Ovary (tissue), 3 donors: ENCODE data around the gene SERINC5.

Source experiments
- POLR2A ChIP-seq: fragments of 450-650 bp; IDR thresholded peaks from one replicate; pipeline ENCODE4 v1.6.1; 2017; ENCODE audit warnings: antibody characterized with exemption, mild to moderate bottlenecking, moderate library complexity
- TF ChIP-seq, protein P1 (sequence below), 3 donors: fragments of 450-650 bp in 2 of 3; fragments of 200-600 bp in 1 of 3; IDR thresholded peaks; one replicate each; pipeline versions ENCODE4 v1.5.1 to v1.8.0; 2016 to 2022; ENCODE audit warnings: antibody characterized with exemption in 3 of 3, mild to moderate bottlenecking in 1 of 3
- donor health status: DM: no; HTN: no; CAD: no.

DNA sequence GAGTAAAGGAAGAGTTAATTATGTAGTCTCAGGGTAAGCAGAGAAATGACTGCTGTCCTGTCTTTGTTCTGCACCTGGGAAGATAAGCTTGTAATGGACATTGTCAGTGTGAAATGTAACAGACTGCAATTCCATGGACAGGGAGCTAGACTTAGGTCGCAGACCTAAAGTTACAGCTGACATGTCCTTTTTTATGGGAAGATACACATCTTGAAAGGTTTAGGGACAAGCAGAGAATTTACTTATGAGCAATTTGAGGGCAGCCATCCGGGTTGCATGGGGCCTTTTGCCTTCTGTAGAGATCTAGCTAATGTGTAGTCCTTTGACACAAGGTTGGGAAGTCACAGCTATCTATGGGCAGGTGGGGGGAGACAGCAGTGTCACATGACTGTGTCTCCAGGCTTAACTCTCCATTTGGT lies 85.7 kb downstream of the SERINC5 start:
- no peak for TF ChIP-seq POLR2A
- TF ChIP-seq, protein P1, sequence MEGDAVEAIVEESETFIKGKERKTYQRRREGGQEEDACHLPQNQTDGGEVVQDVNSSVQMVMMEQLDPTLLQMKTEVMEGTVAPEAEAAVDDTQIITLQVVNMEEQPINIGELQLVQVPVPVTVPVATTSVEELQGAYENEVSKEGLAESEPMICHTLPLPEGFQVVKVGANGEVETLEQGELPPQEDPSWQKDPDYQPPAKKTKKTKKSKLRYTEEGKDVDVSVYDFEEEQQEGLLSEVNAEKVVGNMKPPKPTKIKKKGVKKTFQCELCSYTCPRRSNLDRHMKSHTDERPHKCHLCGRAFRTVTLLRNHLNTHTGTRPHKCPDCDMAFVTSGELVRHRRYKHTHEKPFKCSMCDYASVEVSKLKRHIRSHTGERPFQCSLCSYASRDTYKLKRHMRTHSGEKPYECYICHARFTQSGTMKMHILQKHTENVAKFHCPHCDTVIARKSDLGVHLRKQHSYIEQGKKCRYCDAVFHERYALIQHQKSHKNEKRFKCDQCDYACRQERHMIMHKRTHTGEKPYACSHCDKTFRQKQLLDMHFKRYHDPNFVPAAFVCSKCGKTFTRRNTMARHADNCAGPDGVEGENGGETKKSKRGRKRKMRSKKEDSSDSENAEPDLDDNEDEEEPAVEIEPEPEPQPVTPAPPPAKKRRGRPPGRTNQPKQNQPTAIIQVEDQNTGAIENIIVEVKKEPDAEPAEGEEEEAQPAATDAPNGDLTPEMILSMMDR (IDR thresholded peaks at IDR 0.05) = no peak
